GM18499 (cell line): ENCODE measurements around the gene HTR1D.
"Not testable (repeated sequence)": the region's sequence is repeated elsewhere in the genome, so short reads cannot be mapped to it uniquely, and the experiment has no call there.

Source experiments
- ATAC-seq: cut with Tn5 transposase; IDR thresholded peaks from one replicate; pipeline ENCODE4 v1.9.1; 2021; ENCODE audit warnings: moderate number of reproducible peaks; ENCODE audit not compliant: insufficient read depth, unreplicated experiment

Gene HTR1D

GRCh38 chr1:23221107-23221506 lies 3.8 kb upstream of the HTR1D start:
- no peak for ATAC-seq

GRCh38 chr1:23216771-23217420 lies 406 bp downstream of the HTR1D start:
- ATAC-seq, result no peak

- no peak for ATAC-seq
These were observed 1.4 kb downstream of the HTR1D start for GRCh38 chr1:23215751-23216449.

- no peak for ATAC-seq
These were observed 2.0 kb downstream of the HTR1D start for GRCh38 chr1:23215291-23215690.

GRCh38 chr1:23214640-23215039 lies 2.7 kb downstream of the HTR1D start:
- no peak for ATAC-seq

GRCh38 chr1:23211955-23212354 lies 5.3 kb downstream of the HTR1D start:
- no peak for ATAC-seq

- ATAC-seq, result no peak
These were observed 6.3 kb downstream of the HTR1D start for GRCh38 chr1:23210963-23211362.

- ATAC-seq, result no peak
These were observed 6.9 kb downstream of the HTR1D start for GRCh38 chr1:23210351-23210785.

- ATAC-seq, result no peak
These were observed 7.5 kb downstream of the HTR1D start for GRCh38 chr1:23209770-23210169.

GRCh38 chr1:23208527-23208926 lies 8.8 kb downstream of the HTR1D start:
- ATAC-seq, result no peak

- not testable (repeated sequence) for ATAC-seq
These were observed 9.6 kb downstream of the HTR1D start for GRCh38 chr1:23207733-23208132.

GRCh38 chr1:23202263-23202749 lies 15.0 kb downstream of the HTR1D start:
- no peak for ATAC-seq

GRCh38 chr1:23200883-23201282 lies 16.4 kb downstream of the HTR1D start:
- ATAC-seq, result no peak

- no peak for ATAC-seq
These were observed 18.9 kb downstream of the HTR1D start for GRCh38 chr1:23198373-23198772.

GRCh38 chr1:23196627-23197328 lies 20.5 kb downstream of the HTR1D start:
- ATAC-seq, result no peak

GRCh38 chr1:23194119-23194984 lies 22.9 kb downstream of the HTR1D start:
- ATAC-seq, result no peak

GRCh38 chr1:23193391-23194118 lies 23.7 kb downstream of the HTR1D start:
- ATAC-seq, result no peak

- ATAC-seq, result no peak
These were observed 26.1 kb downstream of the HTR1D start for GRCh38 chr1:23191199-23191598.

- not testable (repeated sequence) for ATAC-seq
These were observed 28.3 kb downstream of the HTR1D start for GRCh38 chr1:23188936-23189452.
